Keratinocyte (primary cell): ENCODE data around the gene GGT7. TPM values are rescaled to one million over a fixed set of nuclear protein-coding genes. Genes with fewer than 3 reads are reported as not detected.

ENCODE experiments used
- DNase-seq: peaks from one replicate; pipeline ENCODE4 v3.0.0-alpha.2; 2011; ENCODE audit warnings: low read depth, missing footprints, low spot score
- FAIRE-seq: peaks from 2 replicates; lab custom pipeline; 2011; peaks lifted over from hg19 to GRCh38; lab: Jason Lieb, UNC
- H2AFZ ChIP-seq: 2 replicates; pipeline ENCODE4 v1.6.0; 2012; ENCODE audit warnings: low read length, control low read depth, inconsistent platforms; ENCODE audit not compliant: control insufficient read depth
- H3K27ac ChIP-seq: 2 replicates; pipeline ENCODE4 v1.5.1; 2011; ENCODE audit warnings: low read length; ENCODE audit not compliant: control insufficient read depth, insufficient read depth
- H3K27me3 ChIP-seq: 3 replicates; pipeline ENCODE4 v1.6.0; 2011; ENCODE audit warnings: low read length; ENCODE audit not compliant: control insufficient read depth, insufficient read depth; ENCODE audit errors: extremely low read depth
- H3K36me3 ChIP-seq, 2 experiments: 2 replicates in 1 of 2; 3 replicates in 1 of 2; pipeline ENCODE4 v1.5.1; 2011; ENCODE audit warnings: low read length in 2 of 2, mild to moderate bottlenecking in 1 of 2; ENCODE audit not compliant: control insufficient read depth in 2 of 2, insufficient read depth in 2 of 2; ENCODE audit errors: extremely low read depth in 1 of 2
- H3K4me1 ChIP-seq: 3 replicates; pipeline ENCODE4 v1.5.1; 2011; ENCODE audit warnings: low read length; ENCODE audit not compliant: control insufficient read depth, insufficient read depth; ENCODE audit errors: extremely low read depth
- H3K4me2 ChIP-seq: 3 replicates; pipeline ENCODE4 v1.6.0; 2011; ENCODE audit warnings: low read depth, low read length; ENCODE audit not compliant: control insufficient read depth, insufficient read depth; ENCODE audit errors: extremely low read depth
- H3K4me3 ChIP-seq, 3 experiments: fragments of 200-600 bp in 1 of 3; sonication (generic) in 1 of 3; 2 replicates in 2 of 3; 3 replicates in 1 of 3; pipeline ENCODE4 v1.5.1; 2011 to 2016; ENCODE audit warnings: low read length in 3 of 3, mild to moderate bottlenecking in 3 of 3, control low read depth in 2 of 3, inconsistent platforms in 1 of 3, low read depth in 1 of 3, mixed read lengths in 1 of 3, mixed run types in 1 of 3, moderate library complexity in 1 of 3; ENCODE audit not compliant: control insufficient read depth in 2 of 3, insufficient read depth in 2 of 3; ENCODE audit errors: extremely low read depth in 1 of 3
- H3K79me2 ChIP-seq: 2 replicates; pipeline ENCODE4 v1.6.0; 2012; ENCODE audit warnings: low read length; ENCODE audit not compliant: control insufficient read depth, insufficient read depth
- H3K9ac ChIP-seq: 3 replicates; pipeline ENCODE4 v1.6.0; 2011; ENCODE audit warnings: low read length; ENCODE audit not compliant: control insufficient read depth, insufficient read depth; ENCODE audit errors: extremely low read depth
- H3K9me1 ChIP-seq: 3 replicates; pipeline ENCODE4 v1.6.0; 2011; ENCODE audit warnings: low read length; ENCODE audit not compliant: control insufficient read depth, insufficient read depth; ENCODE audit errors: extremely low read depth
- H3K9me3 ChIP-seq: 2 replicates; pipeline ENCODE4 v1.5.1; 2012; ENCODE audit warnings: low read depth, low read length; ENCODE audit not compliant: control insufficient read depth
- H4K20me1 ChIP-seq: 3 replicates; pipeline ENCODE4 v1.6.0; 2011; ENCODE audit warnings: low read length; ENCODE audit not compliant: control insufficient read depth, insufficient read depth; ENCODE audit errors: extremely low read depth
- EZH2 ChIP-seq: IDR thresholded peaks from one replicate; pipeline ENCODE4 v1.6.1; 2012; ENCODE audit warnings: inconsistent platforms, mild to moderate bottlenecking, low read length, moderate library complexity
- dilution Hi-C: fragments of 300-500 bp; cut with MboI; formaldehyde crosslinking; loops from one replicate; pipeline ENCODE4 v1.7.0; 2020; ENCODE audit warnings: low sequenced_read_pairs; ENCODE audit not compliant: extremely low pct_ligation_motif_present
- polyA plus RNA-seq, 5 experiments: library from polyadenylated mRNA; depleted of rRNA in 3 of 5; stranded (reverse) in 3 of 5; stranded (forward) in 1 of 5; unstranded in 1 of 5; fragments of >200 nt; gene quantifications; 1 replicate in 1 of 5; 2 replicates in 3 of 5; 3 replicates in 1 of 5; pipeline versions ENCODE4 v1.2.1 to v1.2.3, GENCODE V29; 2011 to 2012; ENCODE audit warnings: missing spikeins in 2 of 5, low read depth in 1 of 5, low replicate concordance in 1 of 5
- TF ChIP-seq, protein P1 (sequence below), 3 experiments: IDR thresholded peaks in 1 of 3; conservative IDR thresholded peaks in 1 of 3; optimal IDR thresholded peaks in 1 of 3; 2 replicates in 2 of 3; 3 replicates in 1 of 3; pipeline versions ENCODE3 to v1.5.1; 2011; ENCODE audit warnings: low read length in 3 of 3, mild to moderate bottlenecking in 3 of 3, moderate library complexity in 2 of 3, control low read depth in 1 of 3, inconsistent platforms in 1 of 3; ENCODE audit not compliant: insufficient read depth in 2 of 3; ENCODE audit errors: extremely low read depth in 1 of 3

Gene GGT7
- polyA plus RNA-seq, 1 donor (not counting 4 experiments of a cell fraction or from before 2014, with no cell fraction given), result 5.0 TPM

DNA sequence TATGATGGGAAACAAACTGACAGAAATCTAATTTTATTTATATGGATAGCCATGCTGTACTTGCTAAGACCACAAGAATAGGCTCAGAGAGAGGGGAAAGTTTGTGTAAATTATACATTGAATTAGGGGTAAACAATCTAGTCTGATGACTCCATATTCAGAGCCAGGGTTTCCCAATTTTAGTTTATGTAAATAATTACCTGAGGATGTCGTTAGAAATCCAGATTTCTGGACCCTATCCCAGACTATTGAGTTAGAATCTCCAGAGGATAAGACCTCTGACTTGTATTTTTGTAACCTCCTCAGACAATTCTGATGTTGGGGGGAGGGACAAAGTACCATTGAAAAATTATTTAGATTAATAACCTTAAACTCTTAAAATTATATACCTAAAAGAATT, 22.1 kb upstream of the GGT7 start:
- Histone ChIP-seq H3K79me2 (peaks cover 32% of the 10 kb centered on the region), H3K4me3 (no peak overlapping the region), H3K4me1 (peaks cover 28% of the 10 kb centered on the region), H3K9ac (no peak overlapping the region), H2AFZ (no peak overlapping the region), H3K9me1 (no peaks in the 10 kb centered on the region), H3K4me2 (no peak overlapping the region), H4K20me1 (no peaks in the 10 kb centered on the region), H3K36me3 (peaks cover 2 to 20% of the 10 kb centered on the region in 2 experiments), H3K27ac (no peak overlapping the region), H3K9me3 (no peaks in the 10 kb centered on the region), H3K27me3 (no peaks in the 10 kb centered on the region)
- dilution Hi-C loops, result no loop called here
- DNase-seq (no peak), FAIRE-seq (no peak)
- TF ChIP-seq EZH2, result no peak
- TF ChIP-seq, protein P1, sequence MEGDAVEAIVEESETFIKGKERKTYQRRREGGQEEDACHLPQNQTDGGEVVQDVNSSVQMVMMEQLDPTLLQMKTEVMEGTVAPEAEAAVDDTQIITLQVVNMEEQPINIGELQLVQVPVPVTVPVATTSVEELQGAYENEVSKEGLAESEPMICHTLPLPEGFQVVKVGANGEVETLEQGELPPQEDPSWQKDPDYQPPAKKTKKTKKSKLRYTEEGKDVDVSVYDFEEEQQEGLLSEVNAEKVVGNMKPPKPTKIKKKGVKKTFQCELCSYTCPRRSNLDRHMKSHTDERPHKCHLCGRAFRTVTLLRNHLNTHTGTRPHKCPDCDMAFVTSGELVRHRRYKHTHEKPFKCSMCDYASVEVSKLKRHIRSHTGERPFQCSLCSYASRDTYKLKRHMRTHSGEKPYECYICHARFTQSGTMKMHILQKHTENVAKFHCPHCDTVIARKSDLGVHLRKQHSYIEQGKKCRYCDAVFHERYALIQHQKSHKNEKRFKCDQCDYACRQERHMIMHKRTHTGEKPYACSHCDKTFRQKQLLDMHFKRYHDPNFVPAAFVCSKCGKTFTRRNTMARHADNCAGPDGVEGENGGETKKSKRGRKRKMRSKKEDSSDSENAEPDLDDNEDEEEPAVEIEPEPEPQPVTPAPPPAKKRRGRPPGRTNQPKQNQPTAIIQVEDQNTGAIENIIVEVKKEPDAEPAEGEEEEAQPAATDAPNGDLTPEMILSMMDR (optimal IDR thresholded peaks at IDR 0.05 in 1 of 3, IDR thresholded peaks at IDR 0.05 in 1 of 3, conservative IDR thresholded peaks at IDR 0.05 in 1 of 3; ENCODE audit: extremely low read depth in 1 of 3, insufficient read depth in 2 of 3, low read length in 3 of 3), result no peak

DNA sequence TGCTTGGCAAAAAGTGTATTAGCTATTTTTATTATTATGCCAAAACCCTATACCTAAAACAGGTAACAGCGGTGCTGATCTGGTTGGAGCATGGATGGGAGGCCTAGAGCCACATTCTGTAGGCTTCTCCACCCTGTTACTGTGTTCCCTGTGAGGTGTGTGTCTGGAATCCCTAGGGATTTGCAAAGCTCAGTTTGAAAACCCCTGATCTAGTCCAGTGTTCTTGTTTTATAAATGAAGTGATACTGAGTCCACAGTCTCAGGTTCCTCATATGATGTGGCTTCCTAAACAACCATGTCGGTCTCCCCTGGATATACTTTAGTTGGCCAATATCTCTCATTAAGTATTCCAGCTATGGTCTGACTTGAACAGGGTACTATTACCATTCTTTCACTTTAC, 20.0 kb upstream of the GGT7 start:
- H3K36me3 ChIP-seq, result peaks cover 2 to 27% of the 10 kb centered on the region in 2 experiments
- H3K9me3 ChIP-seq, result no peaks in the 10 kb centered on the region
- no peak overlapping the region for H3K27ac ChIP-seq

More for the DNA sequence above, 20.0 kb upstream of the GGT7 start:
- H3K4me1 ChIP-seq, result peaks cover 28% of the 10 kb centered on the region
- no peak overlapping the region for H3K4me2 ChIP-seq
- no peaks in the 10 kb centered on the region for H3K9me1 ChIP-seq
- no peaks in the 10 kb centered on the region for H3K27me3 ChIP-seq
- H3K4me3 ChIP-seq, result no peak overlapping the region
- DNase-seq (no peak), FAIRE-seq (no peak)
- H4K20me1 ChIP-seq, result no peaks in the 10 kb centered on the region
- dilution Hi-C loops, result no loop called here
- no peak overlapping the region for H3K9ac ChIP-seq
- H2AFZ ChIP-seq, result no peak overlapping the region
- no peak for TF ChIP-seq EZH2
- TF ChIP-seq, protein P1 (optimal IDR thresholded peaks at IDR 0.05 in 1 of 3, IDR thresholded peaks at IDR 0.05 in 1 of 3, conservative IDR thresholded peaks at IDR 0.05 in 1 of 3; ENCODE audit: extremely low read depth in 1 of 3, insufficient read depth in 2 of 3, low read length in 3 of 3), result no peak
- peaks cover 37% of the 10 kb centered on the region for H3K79me2 ChIP-seq
